HG02943 (cell line): Measurements from ENCODE around the gene SLIT1.

ENCODE experiments used
- ATAC-seq: cut with Tn5 transposase; IDR thresholded peaks from one replicate; pipeline ENCODE4 v1.9.1; 2021; ENCODE audit warnings: mild to moderate bottlenecking, low read depth, moderate library complexity; ENCODE audit not compliant: unreplicated experiment

SLIT1 gene

GRCh38 chr10:97144297-97144696 lies 41.5 kb downstream of the SLIT1 start:
- no peak for ATAC-seq

- ATAC-seq = no peak
These were observed 42.9 kb downstream of the SLIT1 start for GRCh38 chr10:97142834-97143233.

GRCh38 chr10:97140902-97141745 lies 44.6 kb downstream of the SLIT1 start:
- ATAC-seq = no peak

- ATAC-seq = no peak
These were observed 45.5 kb downstream of the SLIT1 start for GRCh38 chr10:97140049-97140846.

- ATAC-seq = no peak
These were observed 46.1 kb downstream of the SLIT1 start for GRCh38 chr10:97139651-97140048.

GRCh38 chr10:97138846-97139245 lies 46.9 kb downstream of the SLIT1 start:
- no peak for ATAC-seq

GRCh38 chr10:97138174-97138573 lies 47.6 kb downstream of the SLIT1 start:
- no peak for ATAC-seq

GRCh38 chr10:97136756-97137155 lies 49.0 kb downstream of the SLIT1 start:
- no peak for ATAC-seq

- no peak for ATAC-seq
These were observed 50.3 kb downstream of the SLIT1 start for GRCh38 chr10:97135464-97135863.

- no peak for ATAC-seq
These were observed 50.8 kb downstream of the SLIT1 start for GRCh38 chr10:97134983-97135382.

GRCh38 chr10:97134110-97134509 lies 51.6 kb downstream of the SLIT1 start:
- no peak for ATAC-seq

GRCh38 chr10:97132273-97132672 lies 53.5 kb downstream of the SLIT1 start:
- ATAC-seq = no peak

- ATAC-seq = no peak
These were observed 54.1 kb downstream of the SLIT1 start for GRCh38 chr10:97131666-97132065.

- no peak for ATAC-seq
These were observed 54.6 kb downstream of the SLIT1 start for GRCh38 chr10:97131181-97131628.

- no peak for ATAC-seq
These were observed 56.1 kb downstream of the SLIT1 start for GRCh38 chr10:97129666-97130065.

GRCh38 chr10:97128516-97129154 lies 57.1 kb downstream of the SLIT1 start:
- no peak for ATAC-seq

GRCh38 chr10:97128039-97128492 lies 57.7 kb downstream of the SLIT1 start:
- no peak for ATAC-seq

GRCh38 chr10:97127509-97127908 lies 58.2 kb downstream of the SLIT1 start:
- no peak for ATAC-seq

GRCh38 chr10:97124211-97124610 lies 61.5 kb downstream of the SLIT1 start:
- no peak for ATAC-seq

- ATAC-seq = no peak
These were observed 62.0 kb downstream of the SLIT1 start for GRCh38 chr10:97123765-97124164.

- ATAC-seq = no peak
These were observed 64.7 kb downstream of the SLIT1 start for GRCh38 chr10:97121041-97121440.
